Endothelial cell of umbilical vein (primary cell): Measurements from ENCODE around the gene SLC9C2. TPM values are rescaled to one million over a fixed set of nuclear protein-coding genes. Genes with fewer than 3 reads are reported as not detected.
"Not testable (repeated sequence)": the region's sequence is repeated elsewhere in the genome, so short reads cannot be mapped to it uniquely, and the experiment has no call there.

ENCODE experiments used
- BruUV-seq: library from RNA; stranded (reverse); fragments of 400-500 nt; replicated peaks from 2 replicates; lab custom pipeline; 2021; lab: Mats Ljungman, UMichigan
- CTCF ChIA-PET: fragments of 300-600, 350-600 bp; sonication (Branson Sonifier 250); formaldehyde crosslinking; loops from one replicate; lab custom pipeline; 2021; ENCODE audit warnings: antibody characterized with exemption, inconsistent platforms; lab: Charles Lee
- POLR2A ChIA-PET: fragments of 300-600, 350-600 bp; sonication (Branson Sonifier 250); formaldehyde crosslinking; loops from one replicate; lab custom pipeline; 2021; ENCODE audit warnings: antibody characterized with exemption, inconsistent platforms; lab: Charles Lee
- DNase-seq: peaks from one replicate; pipeline ENCODE4 v3.0.0-alpha.2; 2011; ENCODE audit warnings: low read depth, low spot score
- FAIRE-seq: peaks from 2 replicates; lab custom pipeline; 2011; peaks lifted over from hg19 to GRCh38; lab: Jason Lieb, UNC
- H2AFZ ChIP-seq: 2 replicates; pipeline ENCODE4 v1.6.0; 2012; ENCODE audit warnings: low read depth, low read length, control low read depth, inconsistent platforms
- H3K27ac ChIP-seq: 2 replicates; pipeline ENCODE4 v1.5.1; 2011; ENCODE audit warnings: low read depth, mild to moderate bottlenecking, control low read depth, low read length, moderate library complexity; ENCODE audit not compliant: insufficient read depth
- H3K27me3 ChIP-seq, 2 experiments: 2 replicates each; pipeline versions ENCODE4 v1.6.0 to v1.6.1; 2011; ENCODE audit warnings: low read length in 2 of 2, mixed read lengths in 1 of 2; ENCODE audit not compliant: control insufficient read depth in 2 of 2, insufficient read depth in 2 of 2
- H3K36me3 ChIP-seq, 2 experiments: 2 replicates in 1 of 2; 3 replicates in 1 of 2; pipeline ENCODE4 v1.5.1; 2011; ENCODE audit warnings: low read length in 2 of 2, mild to moderate bottlenecking in 1 of 2, moderate library complexity in 1 of 2; ENCODE audit not compliant: control insufficient read depth in 2 of 2, insufficient read depth in 2 of 2; ENCODE audit errors: extremely low read depth in 1 of 2
- H3K4me1 ChIP-seq: 3 replicates; pipeline ENCODE4 v1.5.1; 2011; ENCODE audit warnings: mild to moderate bottlenecking, low read length; ENCODE audit not compliant: control insufficient read depth, insufficient read depth; ENCODE audit errors: extremely low read depth
- H3K4me2 ChIP-seq: 2 replicates; pipeline ENCODE4 v1.6.1; 2011; ENCODE audit warnings: low read length, control low read depth, mixed read lengths; ENCODE audit not compliant: insufficient read depth
- H3K4me3 ChIP-seq, 3 experiments: fragments of 200-600 bp in 1 of 3; sonication (generic), shearing (Covaris generic) in 1 of 3; replicated peaks in 1 of 3; 2 replicates each; pipeline ENCODE4 v1.5.1; 2011 to 2016; ENCODE audit warnings: control low read depth in 3 of 3, low read length in 3 of 3, mild to moderate bottlenecking in 2 of 3, inconsistent platforms in 1 of 3, low read depth in 1 of 3, moderate library complexity in 1 of 3; ENCODE audit not compliant: insufficient read depth in 1 of 3
- H3K79me2 ChIP-seq: 2 replicates; pipeline ENCODE4 v1.6.0; 2012; ENCODE audit warnings: low read length, inconsistent platforms; ENCODE audit not compliant: control insufficient read depth, insufficient read depth
- H3K9ac ChIP-seq: replicated peaks from 2 replicates; pipeline ENCODE3; 2011; ENCODE audit warnings: low read length, control low read depth; ENCODE audit not compliant: insufficient read depth; ENCODE audit errors: extremely low read depth
- H3K9me1 ChIP-seq: replicated peaks from 3 replicates; pipeline ENCODE4 v1.6.0; 2011; ENCODE audit warnings: mild to moderate bottlenecking, low read length; ENCODE audit not compliant: control insufficient read depth, insufficient read depth; ENCODE audit errors: extremely low read depth
- H3K9me3 ChIP-seq: replicated peaks from 2 replicates; pipeline ENCODE4 v1.5.1; 2012; ENCODE audit warnings: low read length, inconsistent platforms; ENCODE audit not compliant: control insufficient read depth, insufficient read depth
- H4K20me1 ChIP-seq: replicated peaks from 2 replicates; pipeline ENCODE3; 2011; ENCODE audit warnings: mild to moderate bottlenecking, low read length; ENCODE audit not compliant: control insufficient read depth, insufficient read depth; ENCODE audit errors: extremely low read depth
- CTCF ChIP-seq, 2 donors: IDR thresholded peaks; 1 replicate in 1 of 2; 2 replicates in 1 of 2; pipeline ENCODE4 v1.5.1; 2011; ENCODE audit warnings: low read length in 2 of 2, mild to moderate bottlenecking in 2 of 2, moderate library complexity in 2 of 2, control low read depth in 1 of 2, inconsistent platforms in 1 of 2, low read depth in 1 of 2; ENCODE audit not compliant: insufficient read depth in 1 of 2; ENCODE audit errors: extremely low read depth in 1 of 2
- EZH2 ChIP-seq: IDR thresholded peaks from 2 replicates; pipeline ENCODE4 v1.6.1; 2012; ENCODE audit warnings: borderline replicate concordance, low read depth, mild to moderate bottlenecking, moderate library complexity, low read length, inconsistent platforms; ENCODE audit not compliant: severe bottlenecking
- FOS ChIP-seq: IDR thresholded peaks from 2 replicates; pipeline ENCODE4 v1.6.1; 2011; ENCODE audit warnings: mild to moderate bottlenecking, low read length, moderate library complexity, borderline replicate concordance; ENCODE audit not compliant: insufficient read depth
- GATA2 ChIP-seq: IDR thresholded peaks from 2 replicates; pipeline ENCODE4 v1.7.0; 2011; ENCODE audit warnings: low read depth, mild to moderate bottlenecking, moderate library complexity, mixed read lengths, low read length; ENCODE audit not compliant: insufficient read length, insufficient read depth
- JUN ChIP-seq: IDR thresholded peaks from 2 replicates; pipeline ENCODE4 v1.6.1; 2011; ENCODE audit warnings: borderline replicate concordance, low read depth; ENCODE audit not compliant: insufficient read length, insufficient read depth
- MAX ChIP-seq: IDR thresholded peaks from 2 replicates; pipeline ENCODE4 v1.6.1; 2011; ENCODE audit not compliant: insufficient read depth, insufficient read length
- MYC ChIP-seq: IDR thresholded peaks from one replicate; pipeline ENCODE4 v1.6.1; 2011; ENCODE audit warnings: mild to moderate bottlenecking, low read depth, low read length
- POLR2AphosphoS5 ChIP-seq: IDR thresholded peaks from 2 replicates; pipeline ENCODE4 v1.6.1; 2012; ENCODE audit warnings: low read depth, mild to moderate bottlenecking, control low read depth, low read length, moderate library complexity; ENCODE audit not compliant: insufficient read depth
- dilution Hi-C: fragments of 300-500 bp; cut with MboI; formaldehyde crosslinking; loops from one replicate; pipeline ENCODE4 v1.15.0; 2019; ENCODE audit warnings: low sequenced_read_pairs; ENCODE audit not compliant: extremely low pct_ligation_motif_present
- intact Hi-C: fragments of 100-400 bp; cut with micrococcal nuclease; formaldehyde crosslinking; loops from one replicate; pipeline ENCODE4 v1.10.0; 2022
- polyA plus RNA-seq, 4 experiments: library from polyadenylated mRNA; depleted of rRNA in 3 of 4; stranded (reverse) in 3 of 4; unstranded in 1 of 4; fragments of >200 nt; gene quantifications; 2 replicates each; pipeline versions ENCODE4 v1.2.1 to v1.2.3, GENCODE V29; 2011 to 2012; ENCODE audit warnings: missing spikeins in 1 of 4
- total RNA-seq: library from RNA; stranded (reverse); gene quantifications from 2 replicates; pipeline ENCODE4 v1.2.3, GENCODE V29; 2021

Gene SLC9C2
- total and polyA plus RNA-seq, 2 donors (not counting 3 experiments of a cell fraction or from before 2014, with no cell fraction given): 0.15 TPM; not detected in 1

GRCh38 chr1:173523329-173523728 lies 79.5 kb downstream of the SLC9C2 start:
- no peaks in the 10 kb centered on the region for H3K4me1 ChIP-seq
- BruUV-seq: no TSS peak
- H3K9me1 ChIP-seq: no peaks in the 10 kb centered on the region
- no peak overlapping the region for H3K4me2 ChIP-seq
- H2AFZ ChIP-seq: no peak overlapping the region
- no peak for DNase-seq
- intact Hi-C loops (no loop called here), dilution Hi-C loops (no loop called here)
- H3K27me3 ChIP-seq: no peaks in the 10 kb centered on the region
- FAIRE-seq: no peak
- no peaks in the 10 kb centered on the region for H4K20me1 ChIP-seq
- H3K4me3 ChIP-seq: no peak overlapping the region
- no peaks in the 10 kb centered on the region for H3K9me3 ChIP-seq
- ChIA-PET POLR2A (no interaction called here), CTCF (no interaction called here)
- no peaks in the 10 kb centered on the region for H3K36me3 ChIP-seq
- no peaks in the 10 kb centered on the region for H3K79me2 ChIP-seq
- H3K9ac ChIP-seq: no peak overlapping the region
- no peak overlapping the region for H3K27ac ChIP-seq
- no peak for TF ChIP-seq GATA2
- TF ChIP-seq EZH2: no peak
- TF ChIP-seq MYC: no peak
- no peak for TF ChIP-seq JUN
- TF ChIP-seq FOS: no peak

- H3K79me2 ChIP-seq: no peaks in the 10 kb centered on the region
- H3K9me3 ChIP-seq: no peaks in the 10 kb centered on the region
- ChIA-PET CTCF (no interaction called here), POLR2A (no interaction called here)
- no peaks in the 10 kb centered on the region for H3K9me1 ChIP-seq
- no peaks in the 10 kb centered on the region for H3K36me3 ChIP-seq
- peaks cover 0 to 2% of the 10 kb centered on the region in 2 experiments for H3K27me3 ChIP-seq
- no peak for DNase-seq
- no peak overlapping the region for H3K4me3 ChIP-seq
- dilution Hi-C loops (no loop called here), intact Hi-C loops (no loop called here)
- no peak overlapping the region for H3K4me2 ChIP-seq
- H3K9ac ChIP-seq: no peak overlapping the region
- FAIRE-seq: no peak
- no peak for TF ChIP-seq JUN
- TF ChIP-seq CTCF (IDR thresholded peaks at IDR 0.05; ENCODE audit: extremely low read depth in 1 of 2, insufficient read depth in 1 of 2, low read depth in 1 of 2, low read length in 2 of 2): no peak
- TF ChIP-seq MAX: no peak
- no peak for TF ChIP-seq MYC
- TF ChIP-seq GATA2: no peak
- TF ChIP-seq POLR2AphosphoS5: no peak
- no TSS peak for BruUV-seq
- H4K20me1 ChIP-seq: no peaks in the 10 kb centered on the region
- H3K27ac ChIP-seq: no peak overlapping the region
- H3K4me1 ChIP-seq: no peaks in the 10 kb centered on the region
- H2AFZ ChIP-seq: no peak overlapping the region
Observed at GRCh38 chr1:173520799-173521198, 82.1 kb downstream of the SLC9C2 start.

GRCh38 chr1:173514503-173514902 lies 88.4 kb downstream of the SLC9C2 start:
- H3K4me3 ChIP-seq, H3K4me2 ChIP-seq, H2AFZ ChIP-seq, POLR2A ChIA-PET, H3K9me3 ChIP-seq, H3K27me3 ChIP-seq, H3K27ac ChIP-seq, H3K36me3 ChIP-seq, FAIRE-seq, DNase-seq, dilution Hi-C loops, H3K9ac ChIP-seq, BruUV-seq, CTCF ChIA-PET, H3K4me1 ChIP-seq, H3K9me1 ChIP-seq, H3K79me2 ChIP-seq, intact Hi-C loops, H4K20me1 ChIP-seq: not testable (repeated sequence)
